ENCODE data around the gene DDX46. TPM values are rescaled to one million over a fixed set of nuclear protein-coding genes. Genes with fewer than 3 reads are reported as not detected.

The DDX46 gene
- total RNA-seq, 1 experiment from 2014 or later: 99.3 TPM

GRCh38 chr5:134879456-134879855 is 120.9 kb downstream of the DDX46 start (continued):
- no peak for TF ChIP-seq CTCF (IDR thresholded peaks at IDR 0.05 in 2 of 3, conservative IDR thresholded peaks at IDR 0.05 in 1 of 3; ENCODE audit: borderline replicate concordance in 1 of 3, insufficient read depth in 1 of 3, low read depth in 2 of 3, low read length in 2 of 3)
- no peak for TF ChIP-seq POLR2A (IDR thresholded peaks at IDR 0.05; ENCODE audit: borderline replicate concordance, extremely low read depth, insufficient read depth, insufficient read length)
- TF ChIP-seq EZH2phosphoT487 (IDR thresholded peaks at IDR 0.05; ENCODE audit: borderline replicate concordance): no peak
- TF ChIP-seq SRF (IDR thresholded peaks at IDR 0.05; ENCODE audit: low read depth): no peak
- TF ChIP-seq SIN3A (IDR thresholded peaks at IDR 0.05; ENCODE audit: low read depth): no peak
- no peak for TF ChIP-seq EGR1 (IDR thresholded peaks at IDR 0.05; ENCODE audit: low read depth)
- TF ChIP-seq POLR2AphosphoS5 (IDR thresholded peaks at IDR 0.05; ENCODE audit: low read depth, low read length): no peak

Other genes with a start within 250 kb of the DDX46 start
- 39.9 TPM for gene JADE2, start 233.1 kb upstream of the DDX46 start, total RNA-seq (2021; ENCODE audit: unreplicated experiment)
- 40.7 TPM for gene SAR1B, start 126.0 kb upstream of the DDX46 start, total RNA-seq (2021; ENCODE audit: unreplicated experiment)
- gene SEC24A, start 110.0 kb upstream of the DDX46 start, total RNA-seq (2021; ENCODE audit: unreplicated experiment): 16.8 TPM
- gene CAMLG, start 20.2 kb upstream of the DDX46 start, total RNA-seq (2021; ENCODE audit: unreplicated experiment): 29.3 TPM
- gene C5orf24, start 87.2 kb downstream of the DDX46 start, total RNA-seq (2021; ENCODE audit: unreplicated experiment): 46.9 TPM
- gene TXNDC15, start 115.6 kb downstream of the DDX46 start, total RNA-seq (2021; ENCODE audit: unreplicated experiment): 17.8 TPM
- gene PCBD2, start 146.4 kb downstream of the DDX46 start, total RNA-seq (2021; ENCODE audit: unreplicated experiment): 10.9 TPM
- gene CATSPER3, start 209.1 kb downstream of the DDX46 start, total RNA-seq (2021; ENCODE audit: unreplicated experiment): 1.7 TPM

Measured in HCT116 (cell line).